CD4-positive, alpha-beta T cell treated with Interleukin-17A for 4 hours (primary cell): Measurements from ENCODE around the gene CILP2.

Source experiments
- DNase-seq: peaks from one replicate; pipeline ENCODE4 v3.0.0-alpha.2; 2020; ENCODE audit warnings: mixed read lengths

Gene CILP2

GRCh38 chr19:19531951-19532805, 5.9 kb upstream of the CILP2 start:
- peak; percentile 94 for DNase-seq

DNA sequence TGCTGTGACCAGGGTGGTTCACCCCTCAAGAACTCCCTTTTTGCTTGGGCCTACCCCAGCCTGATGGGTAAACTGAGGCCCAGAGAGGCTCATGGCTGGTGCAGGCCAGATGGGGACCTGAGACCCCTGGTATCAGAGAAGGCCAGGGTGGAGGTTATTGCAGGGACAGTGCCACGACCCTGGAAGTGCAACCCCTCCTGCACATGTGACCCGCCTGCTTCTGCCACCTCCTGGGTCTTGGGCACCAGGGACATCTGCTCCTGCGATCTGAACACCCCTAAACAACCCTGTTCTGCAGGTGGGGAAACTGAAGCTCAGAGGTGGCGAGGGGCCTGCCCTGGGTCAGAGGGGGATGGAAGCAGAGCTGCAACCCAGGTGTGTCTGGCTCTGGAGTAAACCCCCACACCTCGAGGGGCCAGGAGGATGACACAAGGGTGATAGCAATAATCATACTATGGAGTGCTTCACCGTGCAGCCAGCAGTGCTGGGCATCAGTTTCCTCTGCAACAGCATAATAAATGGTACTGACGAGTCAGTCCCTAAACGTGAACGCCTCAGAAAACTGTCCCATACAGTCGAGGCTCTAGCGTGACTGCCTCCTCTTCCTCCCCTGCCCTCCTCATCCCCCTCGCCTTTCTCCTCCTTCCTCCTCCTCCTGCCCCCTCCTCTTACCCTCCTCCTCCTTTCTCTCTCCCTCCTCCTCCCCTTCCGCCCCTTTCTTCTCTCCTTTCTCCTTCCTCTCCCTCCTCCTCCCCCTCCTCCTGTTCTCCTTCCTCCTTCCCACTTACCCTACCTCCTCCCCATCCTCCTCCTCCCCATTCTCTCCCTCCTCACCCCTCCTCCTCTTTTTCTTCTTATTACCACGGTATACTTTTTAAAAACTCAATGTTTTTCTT, 5.0 kb upstream of the CILP2 start:
- DNase-seq: no peak

- no peak for DNase-seq
Observed at GRCh38 chr19:19533841-19534240, 4.2 kb upstream of the CILP2 start.

GRCh38 chr19:19534556-19535265, 3.4 kb upstream of the CILP2 start:
- no peak for DNase-seq

GRCh38 chr19:19535311-19536191, 2.5 kb upstream of the CILP2 start:
- no peak for DNase-seq

GRCh38 chr19:19537075-19538048, 703 bp upstream of the CILP2 start:
- DNase-seq: no peak

- no peak for DNase-seq
Observed at GRCh38 chr19:19538785-19539166, 711 bp downstream of the CILP2 start.

DNA sequence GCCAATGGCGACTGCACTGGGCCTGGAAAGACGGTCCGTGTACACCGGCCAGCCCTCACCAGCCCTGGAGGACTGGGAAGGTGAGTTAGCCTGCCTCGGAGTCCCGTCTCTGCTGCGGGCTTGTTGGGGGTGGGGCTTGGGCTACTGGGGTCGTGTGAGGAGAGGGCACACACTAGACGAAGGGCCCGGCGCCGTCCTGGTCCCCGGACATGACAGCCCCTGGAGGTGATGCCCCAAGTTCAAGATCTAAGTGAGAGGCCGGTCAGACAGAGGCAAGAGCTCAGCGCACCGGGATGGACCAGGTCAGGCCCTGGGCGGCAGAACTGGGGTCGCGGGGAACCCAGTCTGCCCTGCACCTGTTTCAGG, 1.6 kb downstream of the CILP2 start:
- DNase-seq: no peak

DNA sequence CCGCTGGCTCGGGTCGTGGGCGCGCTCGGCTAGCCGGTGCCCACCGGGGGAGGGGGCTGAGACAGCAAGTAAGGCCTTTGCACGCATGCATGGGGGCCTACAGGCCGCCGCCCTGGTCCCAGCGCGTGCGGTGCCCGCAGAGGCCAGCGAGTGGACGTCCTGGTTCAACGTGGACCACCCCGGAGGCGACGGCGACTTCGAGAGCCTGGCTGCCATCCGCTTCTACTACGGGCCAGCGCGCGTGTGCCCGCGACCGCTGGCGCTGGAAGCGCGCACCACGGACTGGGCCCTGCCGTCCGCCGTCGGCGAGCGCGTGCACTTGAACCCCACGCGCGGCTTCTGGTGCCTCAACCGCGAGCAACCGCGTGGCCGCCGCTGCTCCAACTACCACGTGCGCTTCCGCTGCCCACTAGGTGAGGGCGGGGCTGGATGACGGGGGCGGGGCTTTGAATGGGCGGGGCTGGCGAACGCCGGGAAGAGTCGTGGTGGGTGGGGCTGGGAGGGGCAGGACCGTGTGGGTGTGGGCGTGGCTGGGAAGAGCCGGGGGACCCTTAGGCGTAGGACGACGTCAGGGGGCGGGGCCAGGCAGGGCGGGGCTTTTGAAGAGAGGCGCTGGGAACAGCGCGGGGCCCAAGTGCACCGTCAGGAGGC, 2.1 kb downstream of the CILP2 start:
- DNase-seq: peak; percentile 84

- peak; percentile 87 for DNase-seq
Observed at GRCh38 chr19:19540715-19541515, 2.9 kb downstream of the CILP2 start.

DNA sequence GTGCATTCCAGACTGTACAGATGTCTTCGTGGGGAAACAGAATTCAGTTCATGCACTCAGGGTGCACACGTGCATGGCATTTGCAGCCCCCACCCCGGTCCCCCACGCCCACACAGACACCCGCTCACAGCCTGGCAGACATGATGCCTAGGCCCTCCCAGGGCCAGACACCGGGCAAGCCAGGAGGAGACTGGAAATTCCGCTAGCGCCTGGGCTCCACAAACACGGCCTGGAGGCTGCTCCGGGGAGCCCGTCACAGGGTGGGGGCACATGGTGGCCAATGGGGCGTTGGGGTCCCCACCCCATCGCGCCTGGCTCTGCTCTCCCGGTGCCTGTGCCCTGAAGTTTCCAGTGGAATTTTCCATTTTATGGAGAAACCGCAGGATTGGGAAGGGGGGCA, 3.6 kb downstream of the CILP2 start:
- DNase-seq: no peak

- DNase-seq: no peak
Observed at GRCh38 chr19:19542507-19542906, 4.4 kb downstream of the CILP2 start.

DNA sequence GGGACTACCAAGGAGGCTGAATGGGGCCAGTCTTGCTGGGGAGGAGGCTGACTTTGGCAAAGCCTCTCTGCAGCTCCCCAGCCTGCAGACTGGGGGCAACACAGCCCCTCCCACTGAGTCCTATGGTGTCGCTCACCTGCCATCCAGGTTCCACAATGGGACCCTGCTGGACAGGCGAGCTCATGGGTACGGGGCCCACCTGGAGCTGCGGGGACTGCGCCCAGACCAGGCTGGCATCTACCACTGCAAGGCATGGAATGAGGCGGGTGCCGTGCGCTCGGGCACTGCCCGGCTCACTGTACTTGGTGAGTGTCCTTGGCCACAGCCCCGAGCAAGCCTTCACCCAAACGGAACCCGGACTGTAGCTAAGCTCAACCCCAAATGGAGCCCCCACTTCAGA, 5.0 kb downstream of the CILP2 start:
- DNase-seq: no peak

DNA sequence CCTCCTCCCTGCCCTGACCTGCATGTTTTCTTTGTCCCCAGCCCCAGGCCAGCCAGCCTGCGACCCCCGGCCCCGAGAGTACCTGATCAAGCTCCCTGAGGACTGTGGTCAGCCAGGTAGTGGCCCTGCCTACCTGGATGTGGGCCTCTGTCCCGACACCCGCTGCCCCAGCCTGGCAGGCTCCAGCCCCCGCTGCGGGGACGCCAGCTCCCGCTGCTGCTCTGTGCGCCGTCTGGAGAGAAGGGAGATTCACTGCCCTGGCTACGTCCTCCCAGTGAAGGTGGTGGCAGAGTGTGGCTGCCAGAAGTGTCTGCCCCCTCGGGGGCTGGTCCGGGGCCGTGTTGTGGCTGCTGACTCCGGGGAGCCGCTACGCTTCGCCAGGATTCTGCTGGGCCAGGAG, 5.6 kb downstream of the CILP2 start:
- DNase-seq: no peak

DNA sequence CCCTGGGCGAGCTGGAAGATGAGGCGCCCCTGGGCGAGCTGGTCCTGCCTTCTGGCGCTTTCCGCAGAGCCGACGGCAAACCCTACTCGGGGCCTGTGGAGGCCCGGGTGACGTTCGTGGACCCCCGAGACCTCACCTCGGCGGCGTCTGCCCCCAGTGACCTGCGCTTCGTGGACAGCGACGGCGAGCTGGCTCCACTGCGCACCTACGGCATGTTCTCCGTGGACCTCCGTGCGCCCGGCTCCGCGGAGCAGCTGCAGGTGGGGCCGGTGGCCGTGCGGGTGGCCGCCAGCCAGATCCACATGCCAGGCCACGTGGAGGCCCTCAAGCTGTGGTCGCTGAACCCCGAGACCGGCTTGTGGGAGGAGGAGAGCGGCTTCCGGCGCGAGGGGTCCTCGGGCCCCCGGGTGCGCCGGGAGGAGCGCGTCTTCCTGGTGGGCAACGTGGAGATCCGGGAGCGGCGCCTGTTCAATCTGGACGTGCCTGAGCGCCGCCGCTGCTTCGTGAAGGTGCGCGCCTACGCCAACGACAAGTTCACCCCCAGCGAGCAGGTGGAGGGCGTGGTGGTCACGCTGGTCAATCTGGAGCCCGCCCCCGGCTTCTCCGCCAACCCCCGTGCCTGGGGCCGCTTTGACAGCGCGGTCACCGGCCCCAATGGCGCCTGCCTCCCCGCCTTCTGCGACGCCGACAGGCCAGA, 6.3 kb downstream of the CILP2 start:
- no peak for DNase-seq

GRCh38 chr19:19544954-19545591, 7.0 kb downstream of the CILP2 start:
- DNase-seq: no peak

DNA sequence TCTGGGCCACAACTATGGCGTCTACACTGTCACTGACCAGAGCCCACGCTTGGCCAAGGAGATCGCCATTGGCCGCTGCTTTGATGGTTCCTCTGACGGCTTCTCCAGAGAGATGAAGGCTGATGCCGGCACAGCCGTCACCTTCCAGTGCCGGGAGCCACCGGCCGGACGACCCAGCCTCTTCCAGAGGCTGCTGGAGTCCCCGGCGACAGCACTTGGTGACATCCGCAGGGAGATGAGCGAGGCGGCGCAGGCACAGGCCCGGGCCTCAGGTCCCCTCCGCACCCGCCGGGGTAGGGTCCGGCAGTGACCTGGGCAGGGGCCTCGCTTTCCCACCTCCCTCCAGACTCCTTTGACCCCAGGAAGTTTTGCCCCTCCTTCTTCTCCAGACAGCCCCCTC, 7.6 kb downstream of the CILP2 start:
- no peak for DNase-seq

GRCh38 chr19:19546751-19547162, 8.7 kb downstream of the CILP2 start:
- DNase-seq: no peak
